Lower lobe of right lung (tissue), 2 donors: ENCODE results near the gene OR8A1. TPM values are rescaled to one million over a fixed set of nuclear protein-coding genes. Genes with fewer than 3 reads are reported as not detected.

Experiments
- ATAC-seq, 2 donors: fragments of 200-7000 bp; cut with Tn5 transposase; one replicate each; pipeline ENCODE4 v1.9.1; 2020 to 2022; ENCODE audit warnings: mild to moderate bottlenecking in 2 of 2, moderate library complexity in 2 of 2
- DNase-seq: peaks from one replicate; pipeline ENCODE4 v3.0.0-alpha.2; 2020
- H3K27ac ChIP-seq: fragments of 200-600 bp; one replicate; pipeline ENCODE4 v1.8.0; 2022
- H3K27me3 ChIP-seq: fragments of 200-600 bp; one replicate; pipeline ENCODE4 v1.8.0; 2022; ENCODE audit warnings: low read depth
- H3K36me3 ChIP-seq: fragments of 200-600 bp; one replicate; pipeline ENCODE4 v1.8.0; 2022; ENCODE audit warnings: mild to moderate bottlenecking
- H3K4me1 ChIP-seq: fragments of 200-600 bp; one replicate; pipeline ENCODE4 v1.8.0; 2022
- H3K4me3 ChIP-seq: fragments of 200-600 bp; one replicate; pipeline ENCODE4 v1.8.0; 2022; ENCODE audit warnings: mild to moderate bottlenecking
- H3K9me3 ChIP-seq: fragments of 200-600 bp; one replicate; pipeline ENCODE4 v1.8.0; 2022
- CTCF ChIP-seq: fragments of 200-600 bp; IDR thresholded peaks from one replicate; pipeline ENCODE4 v1.8.0; 2022; ENCODE audit warnings: antibody characterized with exemption, mild to moderate bottlenecking
- intact Hi-C: fragments of 100-400 bp; cut with DNase I; formaldehyde crosslinking; loops from one replicate; pipeline ENCODE4 v1.11.0; 2022
- total RNA-seq: library from RNA; stranded (reverse); fragmentation: NEBNext Ultra II Directional; extraction: Animal tissue kit (Norgen Biotek cat#: 25700); gene quantifications from one replicate; pipeline ENCODE4 v1.2.1, GENCODE V29; 2021
- donor health status: DM: no; HTN: yes; CAD: no; lungs with severe emphysema.

OR8A1 gene
- total RNA-seq, 1 donor from 2014 or later: not detected

DNA sequence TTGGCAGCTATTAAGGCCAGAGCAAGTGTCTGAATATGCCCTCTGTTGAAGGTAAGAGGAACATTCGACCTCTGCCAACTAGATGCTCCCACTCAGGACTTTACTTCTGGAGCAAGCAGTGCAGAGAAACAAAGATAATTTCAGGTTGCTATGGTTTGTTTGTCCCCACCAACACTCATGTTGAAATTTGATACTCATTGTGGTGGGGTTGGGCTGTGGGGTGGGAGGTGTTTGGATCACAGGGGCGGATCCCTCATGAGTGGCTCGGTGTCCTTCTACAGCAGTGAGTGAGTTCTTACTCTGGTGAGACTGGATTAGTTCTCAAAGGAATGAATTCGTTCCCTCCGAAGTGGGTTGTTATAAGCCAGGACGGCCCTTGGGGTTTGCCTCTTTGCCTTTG, 12.0 kb downstream of the OR8A1 start:
- H3K9me3 ChIP-seq: no peaks in the 10 kb centered on the region
- H3K27ac ChIP-seq: no peak overlapping the region
- H3K4me3 ChIP-seq: no peak overlapping the region
- peaks cover 7% of the 10 kb centered on the region for H3K27me3 ChIP-seq
- intact Hi-C loops: loop anchor here (10.0 kb wide), 1 partner anchor 167 kb away; no protein-coding TSS in a partner anchor
- H3K4me1 ChIP-seq: no peaks in the 10 kb centered on the region
- ATAC-seq: peak; percentile 31 to 61
- DNase-seq: no peak
- TF ChIP-seq CTCF: no peak
- H3K36me3 ChIP-seq: no peaks in the 10 kb centered on the region

- no peak overlapping the region for H3K27ac ChIP-seq
- peaks cover 7% of the 10 kb centered on the region for H3K27me3 ChIP-seq
- no peak overlapping the region for H3K4me3 ChIP-seq
- no peak for ATAC-seq
- no peaks in the 10 kb centered on the region for H3K36me3 ChIP-seq
- no peak for DNase-seq
- H3K9me3 ChIP-seq: no peaks in the 10 kb centered on the region
- TF ChIP-seq CTCF: no peak
- intact Hi-C loops: loop anchor here (10.0 kb wide), 1 partner anchor 168 kb away; no protein-coding TSS in a partner anchor
- no peaks in the 10 kb centered on the region for H3K4me1 ChIP-seq
Observed at GRCh38 chr11:124582565-124582964, 12.8 kb downstream of the OR8A1 start.

GRCh38 chr11:124583781-124584180, 14.0 kb downstream of the OR8A1 start:
- Histone ChIP-seq H3K9me3 (no peaks in the 10 kb centered on the region), H3K27ac (no peak overlapping the region), H3K27me3 (peaks cover 7% of the 10 kb centered on the region), H3K4me1 (no peaks in the 10 kb centered on the region), H3K36me3 (no peaks in the 10 kb centered on the region), H3K4me3 (no peak overlapping the region)
- intact Hi-C loops: loop anchor here (10.0 kb wide), 1 partner anchor 169 kb away; no protein-coding TSS in a partner anchor
- DNase-seq (no peak), ATAC-seq (no peak)
- no peak for TF ChIP-seq CTCF

DNA sequence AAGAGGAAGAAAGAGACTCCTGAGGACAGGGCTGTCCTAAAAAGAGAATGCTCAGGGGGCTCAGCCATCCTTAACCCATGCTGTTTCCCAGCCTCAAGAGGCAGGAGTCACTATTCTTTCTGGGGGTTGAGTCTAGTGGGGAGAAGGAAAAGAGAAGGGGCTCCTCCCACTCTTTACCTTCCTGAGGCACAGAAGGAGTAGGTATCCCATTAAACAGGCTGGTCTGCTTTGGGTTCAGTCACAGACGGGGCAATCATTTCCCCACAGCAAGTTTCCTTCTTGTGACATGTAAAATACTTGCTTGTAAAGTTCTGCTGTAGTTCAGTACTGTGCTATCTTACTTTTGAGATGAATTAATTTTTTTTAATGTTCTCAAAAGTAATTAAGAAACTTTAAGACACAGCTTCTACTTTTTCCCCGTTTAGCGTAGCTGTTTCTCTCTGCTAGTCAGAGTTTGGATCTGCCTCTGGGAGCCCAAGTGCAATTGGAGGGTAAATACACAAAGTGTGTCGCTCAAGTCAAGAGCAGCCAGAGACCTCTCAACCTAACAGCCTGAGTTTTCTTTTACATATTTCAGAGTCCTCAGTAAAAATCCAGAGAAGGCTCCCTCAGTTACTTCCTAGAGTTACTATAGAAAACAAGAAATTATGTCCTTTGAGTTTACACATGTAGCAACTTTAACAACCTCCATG, 15.0 kb downstream of the OR8A1 start:
- no peak for TF ChIP-seq CTCF
- no peak overlapping the region for H3K27ac ChIP-seq
- ATAC-seq (peak; percentile 58 to 81), DNase-seq (no peak)
- peaks cover 7% of the 10 kb centered on the region for H3K27me3 ChIP-seq
- intact Hi-C loops: loop anchor here (10.0 kb wide), 1 partner anchor 170 kb away; no protein-coding TSS in a partner anchor
- no peaks in the 10 kb centered on the region for H3K9me3 ChIP-seq
- no peak overlapping the region for H3K4me3 ChIP-seq
- no peaks in the 10 kb centered on the region for H3K36me3 ChIP-seq
- H3K4me1 ChIP-seq: no peaks in the 10 kb centered on the region

DNA sequence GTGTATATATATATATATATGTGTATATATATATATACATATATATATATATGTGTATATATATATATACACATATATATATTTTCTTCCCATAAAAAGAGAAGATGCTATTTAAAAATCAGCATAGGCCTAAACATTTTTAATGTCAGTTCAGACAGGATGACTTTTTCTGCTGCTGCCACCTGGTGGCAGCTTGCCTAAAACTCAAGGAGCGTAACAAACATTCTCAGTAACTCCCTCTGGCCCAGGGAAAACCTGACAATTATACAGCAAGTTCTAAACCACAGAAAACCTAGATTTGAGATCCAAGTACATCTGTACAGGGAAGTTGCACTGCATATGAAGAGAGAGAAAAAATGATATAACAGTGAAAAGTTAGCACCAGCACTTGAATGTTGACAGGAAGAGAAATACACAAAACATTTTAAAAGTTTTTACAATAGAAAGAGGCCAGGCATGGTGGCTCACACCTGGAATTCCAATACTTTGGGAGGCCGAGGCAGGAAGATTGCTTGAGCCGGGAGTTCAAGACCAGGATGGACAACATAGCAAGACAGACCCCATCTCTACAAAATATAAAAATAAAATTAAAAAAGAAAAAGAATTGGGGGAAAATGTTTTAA, 16.6 kb downstream of the OR8A1 start:
- peak; percentile 58 for TF ChIP-seq CTCF
- ATAC-seq (no peak), DNase-seq (peak; percentile 59)
- peaks cover 7% of the 10 kb centered on the region for H3K27me3 ChIP-seq
- H3K27ac ChIP-seq: no peak overlapping the region
- intact Hi-C loops: loop anchor here (10.0 kb wide), 1 partner anchor 172 kb away; no protein-coding TSS in a partner anchor
- no peak overlapping the region for H3K4me3 ChIP-seq
- no peaks in the 10 kb centered on the region for H3K4me1 ChIP-seq
- no peaks in the 10 kb centered on the region for H3K9me3 ChIP-seq
- no peaks in the 10 kb centered on the region for H3K36me3 ChIP-seq
